NT2/D1 (cell line): ENCODE measurements around the gene LCE1F.

ENCODE experiments used
- DNase-seq: peaks from one replicate; pipeline ENCODE4 v3.0.0-alpha.2; 2011; ENCODE audit warnings: low read depth, low spot score
- H3K27me3 ChIP-seq: 2 replicates; pipeline ENCODE4 v1.6.0; 2011; ENCODE audit warnings: mild to moderate bottlenecking; ENCODE audit not compliant: insufficient read length, insufficient read depth
- H3K36me3 ChIP-seq: 2 replicates; pipeline ENCODE4 v1.6.1; 2011; ENCODE audit warnings: mild to moderate bottlenecking, low read length, mixed read lengths; ENCODE audit not compliant: insufficient read depth, insufficient read length
- H3K4me1 ChIP-seq: 2 replicates; pipeline ENCODE4 v1.5.1; 2011; ENCODE audit not compliant: insufficient read depth, insufficient read length
- H3K4me3 ChIP-seq: 2 replicates; pipeline ENCODE4 v1.5.1; 2011; ENCODE audit warnings: low read depth; ENCODE audit not compliant: insufficient read length
- H3K9ac ChIP-seq: 2 replicates; pipeline ENCODE4 v1.6.0; 2011; ENCODE audit warnings: low read depth; ENCODE audit not compliant: insufficient read length
- H3K9me3 ChIP-seq: 2 replicates; pipeline ENCODE4 v1.5.1; 2011; ENCODE audit warnings: mild to moderate bottlenecking, low read length; ENCODE audit not compliant: insufficient read depth
- SUZ12 ChIP-seq: IDR thresholded peaks from 2 replicates; pipeline ENCODE4 v1.6.1; 2011; ENCODE audit not compliant: insufficient read length, insufficient read depth; ENCODE audit errors: extremely low read depth
- YY1 ChIP-seq: IDR thresholded peaks from 2 replicates; pipeline ENCODE4 v1.6.1; 2011; ENCODE audit not compliant: insufficient read length, insufficient read depth
- ZNF274 ChIP-seq: IDR thresholded peaks from 2 replicates; pipeline ENCODE4 v1.6.1; 2011; ENCODE audit warnings: mild to moderate bottlenecking, low read depth, low read length

LCE1F gene

GRCh38 chr1:152811050-152811449 is 36.1 kb downstream of the LCE1F start:
- no peak for TF ChIP-seq YY1
- no peak for TF ChIP-seq SUZ12
- TF ChIP-seq ZNF274 = no peak
- Histone ChIP-seq H3K9me3 (no peaks in the 10 kb centered on the region), H3K27me3 (no peaks in the 10 kb centered on the region), H3K4me1 (no peaks in the 10 kb centered on the region), H3K9ac (no peak overlapping the region), H3K36me3 (no peaks in the 10 kb centered on the region), H3K4me3 (no peak overlapping the region)
- DNase-seq = no peak

GRCh38 chr1:152811671-152812070 is 36.7 kb downstream of the LCE1F start, which contains the start of gene LCE1B:
TSS of gene LCE1B (plus strand) at chr1:152811971. CDS start at chr1:152812447, 476 bp downstream.
- H3K36me3 ChIP-seq = no peaks in the 10 kb centered on the region
- no peak for DNase-seq
- TF ChIP-seq YY1 (no peak), ZNF274 (no peak)
- no peaks in the 10 kb centered on the region for H3K9me3 ChIP-seq
- H3K4me1 ChIP-seq = no peaks in the 10 kb centered on the region
- no peaks in the 10 kb centered on the region for H3K27me3 ChIP-seq
- no peak within 1 kb of the TSS for H3K9ac ChIP-seq
- no peak within 1 kb of the TSS for H3K4me3 ChIP-seq

- no peaks in the 10 kb centered on the region for H3K9me3 ChIP-seq
- no peak for TF ChIP-seq ZNF274
- no peak for TF ChIP-seq SUZ12
- TF ChIP-seq YY1 = no peak
Measured at GRCh38 chr1:152817309-152817708, 42.4 kb downstream of the LCE1F start.

GRCh38 chr1:152823294-152823693 is 48.4 kb downstream of the LCE1F start:
- peaks cover 2% of the 10 kb centered on the region for H3K4me1 ChIP-seq
- no peaks in the 10 kb centered on the region for H3K36me3 ChIP-seq
- TF ChIP-seq SUZ12 = no peak
- TF ChIP-seq ZNF274 = no peak
- TF ChIP-seq YY1 = no peak
- no peak overlapping the region for H3K9ac ChIP-seq
- no peaks in the 10 kb centered on the region for H3K9me3 ChIP-seq
- no peak for DNase-seq
- H3K4me3 ChIP-seq = no peak overlapping the region
- no peaks in the 10 kb centered on the region for H3K27me3 ChIP-seq

More at GRCh38 chr1:152817309-152817708, 42.4 kb downstream of the LCE1F start:
- Histone ChIP-seq H3K36me3 (no peaks in the 10 kb centered on the region), H3K4me3 (no peak overlapping the region), H3K9ac (no peak overlapping the region), H3K4me1 (peaks cover 2% of the 10 kb centered on the region), H3K27me3 (no peaks in the 10 kb centered on the region)
- no peak for DNase-seq

- H3K27me3 ChIP-seq = no peaks in the 10 kb centered on the region
Measured at GRCh38 chr1:152824964-152825363, 50.0 kb downstream of the LCE1F start.

More at GRCh38 chr1:152824964-152825363, 50.0 kb downstream of the LCE1F start:
- TF ChIP-seq SUZ12 (no peak), ZNF274 (no peak), YY1 (no peak)
- no peak for DNase-seq
- Histone ChIP-seq H3K9ac (no peak overlapping the region), H3K9me3 (no peaks in the 10 kb centered on the region), H3K36me3 (no peaks in the 10 kb centered on the region), H3K4me1 (no peaks in the 10 kb centered on the region), H3K4me3 (no peak overlapping the region)
